ENCODE measurements around the gene RAB11FIP3. TPM values are rescaled to one million over a fixed set of nuclear protein-coding genes. Genes with fewer than 3 reads are reported as not detected.

RAB11FIP3 gene
- total and polyA plus RNA-seq, 11 donors, result 19.3 to 39.9 (median 31.9) TPM

GRCh38 chr16:558298-559020, 133.0 kb downstream of the RAB11FIP3 start:
- Histone ChIP-seq H3K4me1 (peaks cover 0 to 23% (median 0%) of the 10 kb centered on the region in 12 donors), H3K27me3 (peaks cover 21 to 49% (median 27%) of the 10 kb centered on the region in 9 donors), H3K27ac (no peak overlapping the region), H3K9me3 (no peaks in the 10 kb centered on the region), H3K36me3 (peaks cover 0 to 9% (median 0%) of the 10 kb centered on the region in 9 donors), H3K4me3 (no peak overlapping the region)
- ATAC-seq, result peak in 2 of 4 donors; percentile 39 to 50
- intact Hi-C loops (cut with DNase I), result no loop called here
- WGBS, 4 donors, result 56 to 66% (median 58%) methylated on average over 6 to 22 of the region's 22 CpGs
- no peak for TF ChIP-seq CTCF (IDR thresholded peaks at IDR 0.05)
- no peak for TF ChIP-seq POLR2A (IDR thresholded peaks at IDR 0.05)
- peak in 2 of 5 donors; percentile 57 to 76 for DNase-seq

GRCh38 chr16:559021-559380, 133.6 kb downstream of the RAB11FIP3 start:
- ATAC-seq, result no peak
- no peak for DNase-seq
- 63 to 100% (median 68%) methylated on average over 1 to 15 of the region's 15 CpGs for WGBS, 4 donors
- Histone ChIP-seq H3K27ac (no peak overlapping the region), H3K9me3 (no peaks in the 10 kb centered on the region), H3K4me3 (no peak overlapping the region), H3K4me1 (peaks cover 0 to 23% (median 0%) of the 10 kb centered on the region in 12 donors), H3K36me3 (peaks cover 0 to 3% (median 0%) of the 10 kb centered on the region in 9 donors), H3K27me3 (peaks cover 21 to 54% (median 27%) of the 10 kb centered on the region in 9 donors)
- TF ChIP-seq CTCF (IDR thresholded peaks at IDR 0.05), result no peak
- no peak for TF ChIP-seq POLR2A (IDR thresholded peaks at IDR 0.05)
- intact Hi-C loops (cut with DNase I), result no loop called here

GRCh38 chr16:559411-560203, 134.2 kb downstream of the RAB11FIP3 start:
- intact Hi-C loops (cut with DNase I), result no loop called here
- DNase-seq, result no peak
- peak overlapping the region in 1 of 12 donors; percentile 21 for H3K4me3 ChIP-seq
- ATAC-seq, result no peak
- peaks cover 21 to 60% (median 27%) of the 10 kb centered on the region in 9 donors for H3K27me3 ChIP-seq
- H3K36me3 ChIP-seq, result no peaks in the 10 kb centered on the region
- WGBS, 4 donors, result 6 to 14% (median 8%) methylated on average over 22 to 62 of the region's 62 CpGs
- no peak for TF ChIP-seq POLR2A (IDR thresholded peaks at IDR 0.05)
- H3K9me3 ChIP-seq, result no peaks in the 10 kb centered on the region
- peaks cover 0 to 23% (median 0%) of the 10 kb centered on the region in 12 donors for H3K4me1 ChIP-seq
- H3K27ac ChIP-seq, result no peak overlapping the region

DNA sequence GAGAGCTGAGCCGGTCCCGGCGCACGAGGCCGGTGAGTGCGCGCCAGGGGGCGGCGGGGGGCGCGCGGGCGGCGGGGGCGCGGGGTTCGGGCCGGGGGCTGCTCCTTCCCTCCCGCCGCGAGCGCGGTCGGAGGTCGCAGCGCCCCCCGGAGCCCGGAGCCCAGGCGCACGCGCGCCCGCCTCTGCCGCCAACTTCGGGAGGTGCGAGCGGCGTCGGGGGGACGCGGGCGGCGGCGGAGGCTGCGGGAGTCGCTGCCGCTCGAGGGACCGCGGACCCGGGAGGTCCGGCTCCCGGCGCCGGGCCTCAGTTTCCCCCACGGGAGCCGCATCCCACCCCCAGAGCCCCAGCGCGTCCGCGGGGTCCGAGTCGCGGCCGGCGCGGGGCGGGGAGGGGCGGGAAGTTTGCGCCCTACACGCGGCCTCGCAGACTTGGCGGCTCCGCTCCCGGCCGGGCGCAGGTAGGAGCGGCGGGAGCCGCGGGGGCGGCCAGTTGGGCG, 134.8 kb downstream of the RAB11FIP3 start, which contains the start of gene PRR35:
TSS of gene PRR35 (plus strand) at position 191 of the 497 bp plus-strand sequence. CDS start 2,901 bp downstream, outside the sequence.
- ATAC-seq (no peak), DNase-seq (no peak)
- intact Hi-C loops (cut with DNase I), result no loop called here
- TF ChIP-seq POLR2A (IDR thresholded peaks at IDR 0.05), result no peak
- TF ChIP-seq CTCF (IDR thresholded peaks at IDR 0.05), result no peak
- Histone ChIP-seq H3K27ac (no peak within 1 kb of the TSS), H3K4me3 (peak within 1 kb of the TSS in 1 of 12 donors; percentile 21), H3K27me3 (peaks cover 21 to 61% (median 27%) of the 10 kb centered on the region in 9 donors), H3K4me1 (peaks cover 0 to 23% (median 0%) of the 10 kb centered on the region in 12 donors), H3K36me3 (no peaks in the 10 kb centered on the region), H3K9me3 (no peaks in the 10 kb centered on the region)
- 0 to 1% (median 0%) methylated on average over 10 to 84 of the region's 84 CpGs for WGBS, 4 donors

Measured in heart left ventricle (tissue), 16 donors.